Large intestine (tissue), 3 donors: Measurements from ENCODE around the gene ZFP62. TPM values are rescaled to one million over a fixed set of nuclear protein-coding genes. Genes with fewer than 3 reads are reported as not detected.

ENCODE experiments used
- DNase-seq, 2 donors: peaks; one replicate each; pipeline versions ENCODE4 v3.0.0 to v3.0.0-alpha.2; 2013
- H3K27ac ChIP-seq: one replicate; pipeline ENCODE4 v1.5.1; 2013; ENCODE audit warnings: low read length
- H3K27me3 ChIP-seq: 2 replicates; pipeline ENCODE4 v1.6.1; 2013; ENCODE audit warnings: low read length; ENCODE audit not compliant: control insufficient read depth, insufficient read depth
- H3K36me3 ChIP-seq: 2 replicates; pipeline ENCODE4 v1.6.1; 2013; ENCODE audit warnings: low read length; ENCODE audit not compliant: control insufficient read depth, insufficient read depth
- H3K4me1 ChIP-seq: one replicate; pipeline ENCODE4 v1.6.1; 2013; ENCODE audit warnings: low read length; ENCODE audit not compliant: control insufficient read depth, insufficient read depth
- H3K4me3 ChIP-seq: one replicate; pipeline ENCODE4 v1.5.1; 2013; ENCODE audit warnings: low read length
- H3K9me3 ChIP-seq: one replicate; pipeline ENCODE4 v1.6.1; 2013; ENCODE audit warnings: mild to moderate bottlenecking, low read depth, low read length, moderate library complexity; ENCODE audit not compliant: control insufficient read depth
- WGBS: methylation state at CpG from one replicate; pipeline ENCODE4 v1.1.5; 2013; ENCODE audit warnings: low lambda C conversion rate; ENCODE audit not compliant: insufficient coverage; 5-methylcytosine and 5-hydroxymethylcytosine counted together
- polyA plus RNA-seq: library from polyadenylated mRNA; unstranded; fragments of 120-200 nt; gene quantifications from one replicate; pipeline ENCODE4 v1.2.1, GENCODE V29; 2013

Gene ZFP62
- polyA plus RNA-seq, 1 donor: 56.1 TPM

DNA sequence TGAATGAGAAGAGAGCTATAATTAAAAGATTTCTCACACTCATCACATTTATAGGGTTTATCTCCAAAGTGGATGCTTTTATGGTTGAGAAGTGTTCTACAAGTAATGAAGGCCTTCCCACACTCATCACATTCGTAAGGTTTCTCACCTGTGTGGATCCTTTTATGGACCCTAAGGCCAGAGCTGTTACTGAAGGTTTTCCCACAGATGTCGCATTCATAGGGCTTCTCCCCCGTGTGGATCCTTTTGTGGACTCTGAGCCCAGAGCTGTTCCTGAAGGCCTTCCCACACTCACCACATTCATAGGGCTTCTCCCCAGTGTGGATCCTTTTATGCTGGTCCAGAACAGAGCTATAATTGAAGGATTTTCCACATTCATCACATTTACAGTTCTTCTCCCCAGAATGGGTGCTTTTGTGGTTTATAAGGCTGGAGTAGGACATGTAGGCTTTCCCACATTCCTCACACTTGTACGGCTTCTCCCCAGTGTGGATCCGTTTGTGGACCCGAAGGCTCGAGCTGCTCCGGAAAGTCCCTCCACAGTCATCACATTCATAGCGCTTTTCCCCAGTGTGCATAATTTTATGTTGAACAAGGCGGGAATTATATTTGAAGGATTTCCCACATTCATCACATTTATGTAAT, 10.5 kb downstream of the ZFP62 start:
- DNase-seq: no peak
- H3K9me3 ChIP-seq: peaks cover 34% of the 10 kb centered on the region
- no CpG with 5 or more reads among the region's 10 CpGs for WGBS
- H3K4me3 ChIP-seq: no peak overlapping the region
- no peaks in the 10 kb centered on the region for H3K4me1 ChIP-seq
- H3K27me3 ChIP-seq: no peaks in the 10 kb centered on the region
- H3K36me3 ChIP-seq: peaks cover 56% of the 10 kb centered on the region
- H3K27ac ChIP-seq: no peak overlapping the region

DNA sequence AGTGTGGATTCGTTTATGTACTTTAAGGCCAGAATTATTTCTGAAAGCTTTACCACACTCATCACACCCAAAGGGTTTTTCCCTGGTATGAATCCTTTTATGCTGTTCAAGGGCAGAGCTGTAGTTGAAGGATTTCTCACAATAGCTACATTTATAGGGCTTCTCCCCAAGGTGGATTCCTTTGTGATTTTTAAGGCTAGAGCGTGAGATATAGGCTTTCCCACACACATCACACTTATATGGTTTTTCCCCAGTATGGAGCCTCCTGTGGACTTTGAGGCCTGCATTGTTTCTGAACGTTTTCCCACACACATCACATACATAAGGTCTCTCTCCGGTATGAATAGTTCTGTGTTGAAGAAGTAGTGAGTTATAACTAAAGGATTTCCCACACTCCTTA, 11.2 kb downstream of the ZFP62 start:
- no peak for DNase-seq
- no peaks in the 10 kb centered on the region for H3K4me1 ChIP-seq
- no CpG with 5 or more reads among the region's 4 CpGs for WGBS
- H3K4me3 ChIP-seq: no peak overlapping the region
- H3K36me3 ChIP-seq: peaks cover 51% of the 10 kb centered on the region
- H3K27ac ChIP-seq: no peak overlapping the region
- H3K9me3 ChIP-seq: peaks cover 33% of the 10 kb centered on the region
- no peaks in the 10 kb centered on the region for H3K27me3 ChIP-seq

DNA sequence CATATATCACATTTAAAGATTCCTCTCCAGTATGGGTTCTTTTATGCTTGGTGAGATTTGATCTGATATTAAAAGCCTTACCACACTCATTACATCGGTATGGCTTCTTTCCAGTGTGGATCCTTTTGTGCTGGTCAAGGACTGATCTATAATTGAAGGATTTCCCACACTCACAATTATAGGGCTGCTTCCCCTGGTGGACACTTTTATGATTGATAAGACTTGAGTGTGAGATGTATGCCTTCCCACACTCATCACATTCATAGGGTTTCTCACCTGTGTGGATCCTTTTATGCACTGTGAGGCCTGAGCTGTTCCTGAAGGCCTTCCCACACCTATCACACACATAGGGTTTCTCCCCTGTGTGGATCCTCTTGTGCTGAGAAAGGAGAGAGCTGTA, 12.2 kb downstream of the ZFP62 start:
- Histone ChIP-seq H3K27ac (no peak overlapping the region), H3K36me3 (peaks cover 44% of the 10 kb centered on the region), H3K4me1 (no peaks in the 10 kb centered on the region), H3K4me3 (no peak overlapping the region), H3K9me3 (peaks cover 33% of the 10 kb centered on the region), H3K27me3 (no peaks in the 10 kb centered on the region)
- no peak for DNase-seq
- WGBS: no CpG with 5 or more reads among the region's 1 CpG

DNA sequence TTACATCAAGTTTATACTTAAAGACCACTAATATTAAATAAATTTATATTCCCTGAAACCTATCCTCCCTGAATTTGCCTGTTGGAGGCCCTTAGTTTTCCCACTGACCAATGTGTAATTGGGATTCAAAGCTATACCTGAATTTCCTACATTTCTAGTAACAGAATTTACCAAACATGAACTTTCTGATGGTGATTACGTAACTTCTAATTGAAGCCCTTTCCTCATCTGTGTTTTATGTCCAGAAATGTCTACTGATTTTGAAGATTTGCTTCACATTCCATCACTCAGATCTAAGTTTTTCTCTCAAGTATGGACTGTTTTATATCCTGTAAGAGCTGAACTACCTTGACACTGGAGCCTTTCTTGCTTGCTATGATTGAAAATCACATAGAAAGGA, 12.8 kb downstream of the ZFP62 start:
- H3K36me3 ChIP-seq: peaks cover 43% of the 10 kb centered on the region
- peaks cover 33% of the 10 kb centered on the region for H3K9me3 ChIP-seq
- H3K27me3 ChIP-seq: no peaks in the 10 kb centered on the region
- H3K4me1 ChIP-seq: no peaks in the 10 kb centered on the region
- no peak for DNase-seq
- no CpG with 5 or more reads among the region's 1 CpG for WGBS
- H3K4me3 ChIP-seq: no peak overlapping the region
- H3K27ac ChIP-seq: no peak overlapping the region

DNA sequence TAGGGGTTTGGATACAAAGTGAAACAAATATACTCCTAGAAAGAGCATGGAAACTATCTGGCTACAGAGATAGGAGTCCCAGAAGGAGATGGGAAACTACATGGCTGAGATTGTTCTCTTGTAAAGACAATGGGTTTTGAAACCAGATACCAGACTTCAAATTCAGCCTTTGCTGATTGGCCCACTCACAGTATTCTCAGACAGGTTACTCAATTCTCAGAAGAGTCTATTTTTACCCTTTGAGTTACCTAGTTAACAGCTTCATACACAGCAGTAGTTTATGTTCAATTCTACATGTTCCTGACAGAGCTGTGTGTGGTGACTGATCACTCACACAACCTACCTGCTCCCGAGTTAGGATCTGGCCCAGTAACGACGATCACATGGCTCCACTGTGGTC, 14.1 kb downstream of the ZFP62 start:
- DNase-seq: no peak
- no peak overlapping the region for H3K27ac ChIP-seq
- H3K4me1 ChIP-seq: no peaks in the 10 kb centered on the region
- no peak overlapping the region for H3K4me3 ChIP-seq
- WGBS: no CpG with 5 or more reads among the region's 3 CpGs
- H3K36me3 ChIP-seq: peaks cover 38% of the 10 kb centered on the region
- no peaks in the 10 kb centered on the region for H3K27me3 ChIP-seq
- peaks cover 33% of the 10 kb centered on the region for H3K9me3 ChIP-seq

DNA sequence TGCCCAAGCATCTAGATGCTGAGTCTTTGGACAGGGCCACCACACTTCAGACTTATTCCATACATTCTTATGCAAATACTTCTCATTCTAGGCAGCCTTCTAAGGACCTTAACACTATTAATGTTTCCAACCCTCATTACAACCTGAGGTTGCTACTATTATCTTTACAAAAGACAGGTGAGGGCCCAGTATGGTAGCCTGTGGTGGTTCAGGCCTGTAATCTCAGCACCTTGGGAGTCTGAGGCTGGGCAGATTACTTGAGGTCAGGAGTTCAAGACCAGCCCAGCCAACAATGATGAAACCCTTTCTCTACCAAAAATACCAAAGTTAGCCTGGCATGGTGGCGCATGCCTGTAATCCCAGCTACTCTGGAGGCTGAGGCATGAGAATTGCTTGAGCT, 16.2 kb downstream of the ZFP62 start:
- Histone ChIP-seq H3K9me3 (peaks cover 18% of the 10 kb centered on the region), H3K4me1 (no peaks in the 10 kb centered on the region), H3K36me3 (peaks cover 18% of the 10 kb centered on the region), H3K27ac (no peak overlapping the region), H3K27me3 (no peaks in the 10 kb centered on the region), H3K4me3 (no peak overlapping the region)
- DNase-seq: no peak
- no CpG with 5 or more reads among the region's 1 CpG for WGBS

DNA sequence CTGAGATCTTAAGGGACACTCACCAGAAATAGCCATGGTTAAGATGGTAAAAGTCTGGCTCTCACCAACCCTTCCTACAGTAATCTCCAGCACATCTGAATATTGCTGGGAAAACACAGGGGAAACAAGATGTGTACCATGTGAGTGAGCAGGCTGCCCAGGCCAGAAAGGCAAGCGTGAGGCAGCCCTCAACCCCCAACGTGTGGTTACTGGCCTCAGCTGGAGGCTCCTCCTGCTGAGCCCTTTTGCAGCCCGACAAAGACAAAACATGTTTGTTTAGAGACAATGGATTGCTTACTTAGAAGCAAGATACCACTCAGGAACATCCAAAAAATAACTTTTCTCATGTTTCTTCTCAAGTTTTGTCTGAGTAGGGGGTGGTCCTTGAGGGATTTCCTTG, 16.6 kb downstream of the ZFP62 start:
- H3K27me3 ChIP-seq: no peaks in the 10 kb centered on the region
- H3K9me3 ChIP-seq: peaks cover 18% of the 10 kb centered on the region
- no peak overlapping the region for H3K27ac ChIP-seq
- no peak for DNase-seq
- no CpG with 5 or more reads among the region's 3 CpGs for WGBS
- no peak overlapping the region for H3K4me3 ChIP-seq
- H3K36me3 ChIP-seq: peaks cover 13% of the 10 kb centered on the region
- no peaks in the 10 kb centered on the region for H3K4me1 ChIP-seq

DNA sequence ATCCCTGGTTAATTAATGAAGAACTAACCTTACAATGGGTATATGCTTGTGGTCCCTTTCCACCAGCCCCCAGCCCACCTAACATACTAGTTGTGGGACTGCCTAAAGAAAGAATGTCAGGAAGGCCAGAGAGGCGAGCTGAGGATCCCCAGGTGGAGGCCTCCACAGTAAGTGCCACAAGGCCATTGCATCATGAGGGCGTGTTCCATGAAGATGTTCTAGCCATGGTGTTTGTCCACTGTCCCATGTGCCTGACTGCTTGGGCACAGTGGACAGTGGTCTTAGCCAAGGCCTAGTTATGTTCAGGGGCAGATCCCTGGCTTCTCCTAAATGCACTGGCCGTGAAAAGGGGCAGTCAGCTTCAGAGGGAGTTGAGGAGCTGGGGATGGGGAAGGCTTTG, 21.1 kb downstream of the ZFP62 start:
- no CpG with 5 or more reads among the region's 3 CpGs for WGBS
- Histone ChIP-seq H3K4me1 (no peaks in the 10 kb centered on the region), H3K4me3 (no peak overlapping the region), H3K36me3 (peaks cover 8% of the 10 kb centered on the region), H3K27me3 (no peaks in the 10 kb centered on the region), H3K9me3 (no peaks in the 10 kb centered on the region), H3K27ac (no peak overlapping the region)
- no peak for DNase-seq

DNA sequence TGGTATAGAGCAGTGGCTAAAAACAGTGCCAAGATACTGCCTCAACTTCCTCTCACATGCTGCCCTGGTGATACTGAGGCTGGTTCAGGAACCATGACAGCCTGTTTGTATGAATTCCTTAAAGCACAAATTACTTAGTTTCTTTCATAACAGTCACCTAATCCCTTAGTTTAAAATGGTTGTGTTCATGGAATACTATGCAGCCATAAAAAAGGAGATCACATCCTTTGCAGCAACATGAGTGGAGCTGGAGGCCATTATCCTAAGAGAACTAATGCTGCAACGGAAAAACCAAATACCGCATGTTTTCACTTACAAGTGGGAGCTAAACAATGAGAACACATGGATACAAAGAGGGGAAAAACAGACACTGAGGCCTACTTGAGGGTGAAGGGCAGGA, 21.8 kb downstream of the ZFP62 start:
- Histone ChIP-seq H3K4me1 (no peaks in the 10 kb centered on the region), H3K9me3 (no peaks in the 10 kb centered on the region), H3K27me3 (no peaks in the 10 kb centered on the region), H3K4me3 (no peak overlapping the region), H3K27ac (no peak overlapping the region), H3K36me3 (peaks cover 14% of the 10 kb centered on the region)
- no CpG with 5 or more reads among the region's 2 CpGs for WGBS
- DNase-seq: no peak

DNA sequence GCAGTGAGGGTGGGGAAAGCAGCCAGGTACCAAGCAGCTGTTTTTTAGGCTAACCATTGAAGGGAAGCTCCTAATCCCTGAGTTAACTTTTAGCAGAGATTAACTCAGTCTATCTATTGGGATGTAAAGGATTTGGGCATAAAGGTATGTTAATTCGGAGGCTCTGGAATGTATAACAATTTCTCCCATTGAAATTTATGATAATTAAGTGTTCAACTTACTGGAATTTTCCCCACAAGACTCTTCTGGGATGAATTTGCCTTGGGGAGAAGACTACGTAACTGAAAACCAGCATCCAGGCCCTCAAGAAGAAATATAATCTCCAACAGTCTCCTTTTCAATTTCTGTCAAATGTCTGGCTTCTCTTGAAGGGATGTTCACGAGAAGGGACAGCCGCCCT, 23.6 kb downstream of the ZFP62 start:
- Histone ChIP-seq H3K36me3 (peaks cover 14% of the 10 kb centered on the region), H3K4me1 (no peaks in the 10 kb centered on the region), H3K27me3 (no peaks in the 10 kb centered on the region), H3K4me3 (no peak overlapping the region), H3K27ac (no peak overlapping the region), H3K9me3 (no peaks in the 10 kb centered on the region)
- DNase-seq: no peak
- no CpG with 5 or more reads among the region's 4 CpGs for WGBS

DNA sequence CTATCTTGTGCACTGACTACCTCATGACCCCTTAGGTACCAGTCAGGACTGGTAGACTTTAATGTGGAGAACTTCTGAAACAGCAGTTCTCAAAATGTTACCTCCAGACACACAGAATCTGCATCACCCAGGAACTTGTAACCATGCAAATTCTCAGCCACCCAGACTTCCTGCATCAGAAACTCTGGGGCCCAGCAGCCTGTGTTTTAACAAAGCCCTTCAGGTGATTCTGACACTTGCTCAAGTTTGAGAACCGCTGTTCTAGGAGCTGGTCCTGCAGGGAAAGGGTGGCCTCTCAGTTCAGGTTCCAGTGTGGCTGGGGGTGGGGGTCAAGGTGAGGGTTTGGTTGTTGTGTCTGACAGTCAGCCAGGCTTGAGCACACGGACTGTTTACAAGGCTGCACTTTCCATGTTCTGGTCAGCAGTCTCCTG, 28.4 kb downstream of the ZFP62 start:
- peaks cover 10% of the 10 kb centered on the region for H3K4me1 ChIP-seq
- no peak for DNase-seq
- no peaks in the 10 kb centered on the region for H3K27me3 ChIP-seq
- peaks cover 17% of the 10 kb centered on the region for H3K9me3 ChIP-seq
- H3K27ac ChIP-seq: no peak overlapping the region
- no CpG with 5 or more reads among the region's 2 CpGs for WGBS
- H3K36me3 ChIP-seq: peaks cover 16% of the 10 kb centered on the region
- H3K4me3 ChIP-seq: no peak overlapping the region
